ENCODE data around the gene SCMH1.

SCMH1 gene

GRCh38 chr1:41246568-41246967 lies 4.5 kb upstream of the SCMH1 start:
- no peak for TF ChIP-seq CTCF (IDR thresholded peaks at IDR 0.05)
- H3K4me2 ChIP-seq (ENCODE audit: low read length), result no peak overlapping the region
- no peaks in the 10 kb centered on the region for H3K9me3 ChIP-seq (ENCODE audit: control insufficient read depth, low read length)
- H3K36me3 ChIP-seq (ENCODE audit: control insufficient read depth, insufficient read depth, low read length), result no peaks in the 10 kb centered on the region
- H3K4me1 ChIP-seq, result no peaks in the 10 kb centered on the region
- no peak overlapping the region for H3K4me3 ChIP-seq (ENCODE audit: low read depth, low read length)
- H3K9ac ChIP-seq, result no peak overlapping the region
- H3K27me3 ChIP-seq (ENCODE audit: control insufficient read depth, insufficient read depth, low read length), result no peaks in the 10 kb centered on the region
- no peak overlapping the region for H2AFZ ChIP-seq
- no peaks in the 10 kb centered on the region for H3K79me2 ChIP-seq
- H3K27ac ChIP-seq, result no peak overlapping the region

DNA sequence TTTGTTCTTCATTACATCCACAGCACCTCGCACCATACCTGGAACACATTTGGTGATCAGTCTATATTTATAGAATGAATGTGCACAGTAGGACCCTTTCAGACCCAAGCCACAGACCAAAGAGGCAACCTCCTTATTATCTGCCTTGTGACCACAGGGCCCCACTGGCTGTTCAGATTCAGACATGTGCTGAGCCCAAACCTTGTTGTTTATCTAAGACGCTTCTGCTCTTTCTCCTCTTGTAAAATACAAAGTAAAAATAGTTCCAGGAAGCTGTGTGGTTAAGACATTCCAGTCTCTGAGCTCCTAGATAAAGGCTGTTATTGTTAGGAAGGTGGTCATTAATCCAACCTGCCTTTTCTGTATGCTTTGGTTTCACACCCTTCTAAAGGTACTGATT lies 3.6 kb upstream of the SCMH1 start:
- H3K27me3 ChIP-seq (ENCODE audit: control insufficient read depth, insufficient read depth, low read length), result no peaks in the 10 kb centered on the region
- no peak overlapping the region for H3K4me3 ChIP-seq (ENCODE audit: low read depth, low read length)
- H3K9me3 ChIP-seq (ENCODE audit: control insufficient read depth, low read length), result no peaks in the 10 kb centered on the region
- no peaks in the 10 kb centered on the region for H3K4me1 ChIP-seq
- H3K79me2 ChIP-seq, result no peaks in the 10 kb centered on the region
- H3K9ac ChIP-seq, result no peak overlapping the region
- H3K27ac ChIP-seq, result no peak overlapping the region
- H3K4me2 ChIP-seq (ENCODE audit: low read length), result no peak overlapping the region
- no peak for TF ChIP-seq CTCF (IDR thresholded peaks at IDR 0.05)
- H2AFZ ChIP-seq, result no peak overlapping the region
- no peaks in the 10 kb centered on the region for H3K36me3 ChIP-seq (ENCODE audit: control insufficient read depth, insufficient read depth, low read length)

GRCh38 chr1:41243079-41243385 lies 926 bp upstream of the SCMH1 start:
- Histone ChIP-seq H3K27ac (no peak overlapping the region), H3K79me2 (no peaks in the 10 kb centered on the region), H3K9ac (no peak overlapping the region), H3K9me3 (ENCODE audit: control insufficient read depth, low read length) (no peaks in the 10 kb centered on the region), H2AFZ (peak overlapping the region; percentile 95), H3K4me2 (ENCODE audit: low read length) (peak overlapping the region; percentile 84), H3K4me1 (no peaks in the 10 kb centered on the region), H3K27me3 (ENCODE audit: control insufficient read depth, insufficient read depth, low read length) (no peaks in the 10 kb centered on the region), H3K36me3 (ENCODE audit: control insufficient read depth, insufficient read depth, low read length) (no peaks in the 10 kb centered on the region), H3K4me3 (ENCODE audit: low read depth, low read length) (no peak overlapping the region)
- TF ChIP-seq CTCF (IDR thresholded peaks at IDR 0.05), result no peak

DNA sequence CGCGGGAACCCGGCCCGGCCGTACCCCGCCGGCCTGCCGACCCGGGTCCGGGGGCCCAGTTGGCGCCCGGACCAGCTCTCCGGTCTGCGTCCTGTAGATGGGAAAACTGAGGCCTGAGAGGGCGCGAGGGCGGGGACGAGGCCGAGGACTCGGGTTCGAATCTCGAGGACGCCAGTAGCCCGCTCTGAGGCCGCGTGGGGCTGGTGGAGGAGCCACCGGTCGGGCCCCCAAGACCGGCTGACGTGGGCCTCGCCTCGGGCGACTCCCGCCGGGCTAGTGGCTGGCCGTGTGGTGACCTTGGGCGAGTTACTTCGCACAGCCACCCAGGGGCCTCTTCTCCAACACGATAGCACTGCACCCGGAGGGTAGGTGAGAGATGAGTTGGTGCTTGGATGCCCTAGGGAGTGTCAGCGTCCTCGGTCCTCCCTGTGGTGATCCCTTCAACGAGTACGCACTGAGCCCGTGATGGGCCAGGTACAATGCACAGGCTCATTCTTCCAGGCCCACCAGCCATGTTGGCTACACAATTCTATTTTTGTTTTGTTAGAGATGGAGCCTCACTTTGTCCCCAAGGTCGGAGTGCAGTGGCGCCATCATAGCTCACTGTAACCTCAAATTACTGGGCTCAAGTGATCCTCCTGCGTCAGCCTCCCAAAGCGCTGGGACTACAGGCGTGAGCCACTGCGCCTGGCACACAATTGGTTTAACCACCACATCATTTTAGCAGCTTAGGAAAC lies 404 bp upstream of the SCMH1 start:
- H3K9ac ChIP-seq, result peak overlapping the region; percentile 28
- no peaks in the 10 kb centered on the region for H3K27me3 ChIP-seq (ENCODE audit: control insufficient read depth, insufficient read depth, low read length)
- no peaks in the 10 kb centered on the region for H3K79me2 ChIP-seq
- H3K9me3 ChIP-seq (ENCODE audit: control insufficient read depth, low read length), result no peaks in the 10 kb centered on the region
- peak overlapping the region; percentile 84 for H3K4me2 ChIP-seq (ENCODE audit: low read length)
- H3K27ac ChIP-seq, result peak overlapping the region; percentile 69
- H3K4me1 ChIP-seq, result no peaks in the 10 kb centered on the region
- H2AFZ ChIP-seq, result peak overlapping the region; percentile 95
- no peaks in the 10 kb centered on the region for H3K36me3 ChIP-seq (ENCODE audit: control insufficient read depth, insufficient read depth, low read length)
- no peak for TF ChIP-seq CTCF (IDR thresholded peaks at IDR 0.05)
- H3K4me3 ChIP-seq (ENCODE audit: low read depth, low read length), result peak overlapping the region; percentile 64

DNA sequence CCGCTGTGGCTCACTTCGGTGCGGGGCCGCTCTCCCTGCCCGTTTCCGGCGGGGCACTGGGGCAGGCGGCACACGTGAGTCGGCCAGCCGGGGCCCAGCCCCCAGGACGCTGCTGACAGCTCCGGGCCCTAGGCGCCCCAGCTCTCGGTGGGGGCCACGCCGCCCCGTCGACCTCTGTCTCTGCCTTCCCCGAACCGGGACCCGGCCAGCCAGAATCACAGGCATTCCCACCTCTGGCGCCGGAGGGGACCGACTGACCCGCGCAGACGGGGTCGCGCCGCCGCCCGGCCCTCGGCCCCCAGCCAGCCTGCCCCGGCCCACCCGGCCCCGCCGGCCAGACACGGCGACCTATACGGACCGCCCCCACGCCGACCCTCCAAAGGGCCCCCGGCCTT lies 755 bp downstream of the SCMH1 start:
- Histone ChIP-seq H3K9me3 (ENCODE audit: control insufficient read depth, low read length) (no peaks in the 10 kb centered on the region), H3K36me3 (ENCODE audit: control insufficient read depth, insufficient read depth, low read length) (no peaks in the 10 kb centered on the region), H3K9ac (no peak overlapping the region), H3K4me3 (ENCODE audit: low read depth, low read length) (peak overlapping the region; percentile 61), H2AFZ (peak overlapping the region; percentile 83), H3K27ac (peak overlapping the region; percentile 77), H3K4me2 (ENCODE audit: low read length) (peak overlapping the region; percentile 81), H3K4me1 (no peaks in the 10 kb centered on the region), H3K79me2 (no peaks in the 10 kb centered on the region), H3K27me3 (ENCODE audit: control insufficient read depth, insufficient read depth, low read length) (no peaks in the 10 kb centered on the region)
- no peak for TF ChIP-seq CTCF (IDR thresholded peaks at IDR 0.05)
